GM19467 (cell line): Measurements from ENCODE around the gene PAF1.
A peak's percentile ranks its signal among the peaks of the same experiment; 100 is the strongest.

Experiments
- ATAC-seq: cut with Tn5 transposase; IDR thresholded peaks from one replicate; pipeline ENCODE4 v1.9.1; 2021; ENCODE audit warnings: mild to moderate bottlenecking, moderate library complexity; ENCODE audit not compliant: unreplicated experiment

The PAF1 gene

DNA sequence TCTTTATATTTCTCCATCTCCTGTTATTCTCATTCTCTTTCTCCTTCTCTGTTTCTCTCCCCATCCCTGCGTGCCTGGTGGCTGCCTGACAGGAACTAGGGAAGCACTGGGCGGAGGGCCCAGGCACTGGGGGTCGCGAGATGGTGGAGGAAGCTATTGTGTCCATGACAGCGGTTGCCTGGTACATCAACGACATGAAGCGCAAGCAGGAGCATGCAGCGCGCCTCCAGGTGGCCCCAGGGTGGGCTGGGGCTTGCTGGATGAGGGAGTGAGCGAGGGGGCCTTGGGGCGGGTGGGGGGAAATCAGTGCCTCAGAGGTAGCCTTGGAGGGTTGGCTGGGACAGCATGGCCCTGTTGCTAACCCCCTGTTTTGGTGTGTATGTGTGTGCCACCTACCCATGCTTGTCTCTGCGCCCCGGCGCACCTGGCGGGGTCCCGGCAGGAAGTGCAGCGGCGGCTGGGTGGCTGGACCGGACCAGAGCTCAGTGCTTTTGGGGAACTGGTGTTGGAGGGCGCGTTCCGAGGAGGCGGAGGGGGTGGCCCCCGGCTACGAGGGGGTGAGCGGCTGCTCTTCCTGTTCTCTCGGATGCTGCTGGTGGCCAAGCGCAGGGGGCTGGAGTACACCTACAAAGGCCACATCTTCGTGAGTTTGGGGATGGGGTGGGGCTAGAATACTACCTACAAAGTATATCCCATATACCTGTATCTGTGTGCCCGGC is 26.7 kb upstream of the PAF1 start:
- ATAC-seq, result no peak

- ATAC-seq, result no peak
Measured at GRCh38 chr19:39416152-39417120, 25.5 kb upstream of the PAF1 start.

DNA sequence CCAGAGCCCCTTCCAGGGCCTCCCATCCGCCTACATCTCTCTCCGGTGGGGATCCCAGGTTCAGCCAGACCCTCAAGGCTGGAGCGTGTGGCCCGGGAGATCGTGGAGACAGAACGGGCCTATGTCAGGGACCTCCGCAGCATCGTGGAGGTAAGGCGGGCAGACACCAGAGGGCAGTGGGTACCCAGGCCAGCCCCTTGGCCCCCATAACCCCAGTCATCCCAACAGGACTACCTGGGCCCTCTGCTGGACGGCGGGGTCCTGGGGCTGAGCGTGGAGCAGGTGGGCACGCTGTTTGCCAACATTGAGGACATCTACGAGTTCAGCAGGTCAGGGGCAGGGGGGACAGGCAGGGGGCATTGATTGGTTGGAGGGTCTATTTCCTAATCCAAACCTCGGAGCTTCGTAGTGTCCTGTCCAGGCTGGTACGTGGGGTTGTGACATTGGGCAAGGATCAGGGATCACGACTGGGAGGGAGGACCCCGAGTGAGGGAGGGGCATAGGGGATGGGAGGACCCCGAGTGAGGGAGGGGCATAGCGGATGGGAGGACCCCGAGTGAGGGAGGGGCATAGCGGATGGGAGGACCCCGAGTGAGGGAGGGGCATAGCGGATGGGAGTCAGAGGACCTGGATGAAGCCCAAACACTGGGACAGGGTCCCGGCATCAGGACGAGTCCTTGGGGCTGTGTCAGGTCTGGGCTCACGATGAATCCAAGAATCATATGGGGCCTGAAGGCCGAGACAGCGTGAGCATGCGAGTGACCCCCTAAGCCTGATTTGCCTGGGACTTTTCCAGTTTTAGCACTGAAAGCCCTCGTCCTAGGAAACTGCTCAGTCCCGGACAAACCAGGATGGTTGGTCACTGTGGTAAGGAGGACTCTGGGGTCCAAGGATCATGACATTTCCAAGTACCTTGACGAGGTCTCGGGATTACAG is 24.5 kb upstream of the PAF1 start:
- ATAC-seq, result no peak

- ATAC-seq, result no peak
Measured at GRCh38 chr19:39413911-39414608, 23.2 kb upstream of the PAF1 start.

GRCh38 chr19:39413272-39413910 is 22.5 kb upstream of the PAF1 start:
- ATAC-seq, result no peak

DNA sequence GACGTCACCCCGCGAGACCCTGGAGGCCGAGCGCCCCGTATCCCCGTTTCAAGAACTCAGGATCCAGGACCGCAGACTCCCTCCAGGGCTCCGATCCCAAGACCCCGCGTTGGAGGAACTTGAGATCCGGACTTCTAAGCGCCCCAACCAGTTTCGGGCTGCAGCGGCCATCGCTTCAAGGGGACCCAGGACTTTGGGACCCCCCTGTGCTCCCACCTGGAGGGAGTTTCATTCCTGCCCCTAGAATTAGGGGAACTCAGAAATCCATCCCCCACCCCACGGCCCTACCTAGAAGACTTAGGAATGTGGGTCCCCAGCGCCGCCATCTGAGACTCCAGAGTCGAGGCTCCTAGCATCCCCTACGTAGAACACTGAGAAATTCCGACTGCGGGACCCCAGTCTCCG is 22.0 kb upstream of the PAF1 start:
- ATAC-seq, result no peak

DNA sequence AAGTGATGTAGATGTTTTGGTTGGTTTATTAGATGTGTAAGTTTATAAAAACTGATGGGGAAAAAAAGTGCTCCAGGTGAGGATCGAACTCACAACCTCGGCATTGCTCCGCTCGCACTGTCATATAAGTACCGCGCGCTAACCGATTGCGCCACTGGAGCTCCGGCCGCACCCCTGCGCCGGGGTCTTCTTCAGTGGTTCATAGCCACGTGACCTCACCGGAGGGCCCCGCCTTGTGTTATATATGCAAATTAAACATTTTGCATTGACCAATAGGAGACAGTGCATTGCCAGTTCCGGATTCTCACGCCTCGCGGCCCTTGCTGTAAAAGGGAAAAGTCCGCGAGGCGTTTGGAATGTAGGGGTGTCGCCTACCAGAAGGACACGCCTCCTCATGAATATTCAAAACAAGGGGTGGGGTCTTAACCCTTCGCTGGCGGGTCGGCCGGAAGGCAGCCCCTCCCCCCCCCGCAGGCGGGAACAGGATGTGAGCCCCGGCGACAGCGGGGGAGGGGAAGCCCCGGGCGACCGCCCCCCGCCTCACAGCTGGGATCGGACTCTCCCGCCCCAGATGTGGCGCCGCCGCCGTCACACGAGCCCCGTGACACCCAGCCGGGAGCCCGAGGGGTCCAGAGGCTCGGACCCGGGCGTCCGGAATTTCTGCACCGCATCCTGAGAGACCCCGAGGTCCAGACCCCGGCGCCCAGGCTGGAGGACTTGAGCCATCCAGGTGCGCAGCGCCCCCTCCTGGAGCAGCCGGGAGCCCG is 21.4 kb upstream of the PAF1 start, which contains the start of gene PLEKHG2:
Gene PLEKHG2 (plus strand): TSS at position 570 of the 767 bp plus-strand sequence. CDS start 1,418 bp downstream, outside the sequence.
- ATAC-seq, result peak; percentile 47

DNA sequence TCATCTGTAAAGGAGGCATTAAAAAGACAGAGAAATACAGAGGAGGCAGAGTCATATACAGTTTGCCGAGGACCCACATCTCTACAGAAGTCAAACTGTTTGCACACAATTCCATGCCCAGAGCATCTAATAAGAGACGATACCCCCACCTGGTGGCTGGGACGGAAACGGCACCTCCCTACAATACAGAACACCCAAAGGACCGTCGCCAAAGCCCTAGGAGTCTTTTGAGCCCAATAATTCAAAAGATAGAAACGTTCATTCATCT is 20.9 kb upstream of the PAF1 start:
- ATAC-seq, result peak; percentile 22

DNA sequence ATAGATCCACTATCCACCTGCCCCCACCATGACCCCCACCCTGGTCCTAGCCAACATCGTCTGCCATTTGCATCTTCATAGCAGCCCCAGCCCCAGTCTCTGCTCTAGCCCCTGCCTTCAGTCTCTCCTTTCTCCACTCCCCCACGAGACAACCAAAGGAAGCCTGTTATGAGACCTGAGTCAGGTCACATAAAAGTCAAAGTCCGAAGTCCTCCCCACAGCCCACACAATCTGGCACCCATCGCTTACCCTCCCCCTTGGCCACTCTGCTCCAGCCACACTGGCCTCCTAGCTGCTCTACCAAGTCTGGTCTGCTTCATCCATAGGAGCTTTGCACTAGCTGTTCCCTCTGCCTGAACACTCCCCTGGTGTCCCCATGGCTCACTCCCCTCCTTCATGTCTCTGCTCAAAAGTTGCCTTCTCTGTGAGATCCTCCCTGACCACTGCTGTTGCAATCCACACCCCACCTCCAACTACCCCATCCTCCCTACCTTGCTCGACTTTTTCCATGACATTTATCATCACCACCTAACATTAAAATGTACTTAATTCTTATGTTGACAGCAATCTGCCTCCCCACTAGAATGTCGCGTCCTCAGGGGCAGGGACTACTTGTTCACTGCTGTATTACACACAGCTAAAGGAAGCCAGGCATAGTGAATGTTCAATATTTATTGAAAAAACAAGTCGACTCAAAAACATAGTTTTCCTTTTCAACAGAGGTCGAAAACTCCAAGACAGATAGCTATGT is 20.4 kb upstream of the PAF1 start:
- no peak for ATAC-seq

GRCh38 chr19:39410831-39411080 is 19.9 kb upstream of the PAF1 start:
- no peak for ATAC-seq

- ATAC-seq, result no peak
Measured at GRCh38 chr19:39410017-39410830, 19.3 kb upstream of the PAF1 start.

DNA sequence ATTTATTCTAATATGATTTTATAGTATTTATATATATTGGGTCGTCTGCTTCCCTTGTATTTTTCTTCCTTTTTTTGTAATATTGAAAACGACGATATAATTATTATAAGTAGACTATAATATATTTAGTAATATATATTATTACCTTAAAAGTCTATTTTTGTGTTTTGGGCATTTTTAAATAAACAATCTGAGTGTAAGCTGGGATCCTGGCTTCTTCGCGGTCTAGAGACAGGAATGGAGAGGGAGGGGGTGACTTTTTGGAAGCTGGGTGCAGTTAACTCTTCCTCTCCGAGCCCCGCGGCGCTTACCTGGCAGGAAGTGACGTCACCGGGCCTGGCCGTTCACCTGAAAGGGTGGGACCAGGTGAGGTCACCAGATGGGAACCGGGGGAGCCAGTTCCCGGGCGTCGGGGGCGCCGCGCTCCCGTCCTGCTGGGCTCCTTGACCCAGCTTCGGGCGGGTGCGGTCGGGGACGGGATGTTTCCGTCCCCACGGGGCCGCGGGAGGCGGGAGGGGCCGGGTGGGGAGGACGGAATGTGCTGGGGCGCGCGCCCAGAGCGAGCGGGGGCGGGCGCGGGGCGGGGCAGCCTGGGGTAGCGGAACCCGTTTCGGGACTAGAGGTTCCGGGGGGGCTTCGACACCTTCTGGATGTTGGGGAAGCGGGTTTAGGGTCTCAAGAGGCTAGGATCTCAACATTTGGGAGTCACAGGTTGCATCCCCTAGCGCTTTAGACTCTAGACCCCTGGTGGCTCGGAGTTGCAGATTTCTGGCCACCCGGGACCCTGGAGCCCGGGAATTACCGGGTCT is 18.5 kb upstream of the PAF1 start:
- no peak for ATAC-seq

DNA sequence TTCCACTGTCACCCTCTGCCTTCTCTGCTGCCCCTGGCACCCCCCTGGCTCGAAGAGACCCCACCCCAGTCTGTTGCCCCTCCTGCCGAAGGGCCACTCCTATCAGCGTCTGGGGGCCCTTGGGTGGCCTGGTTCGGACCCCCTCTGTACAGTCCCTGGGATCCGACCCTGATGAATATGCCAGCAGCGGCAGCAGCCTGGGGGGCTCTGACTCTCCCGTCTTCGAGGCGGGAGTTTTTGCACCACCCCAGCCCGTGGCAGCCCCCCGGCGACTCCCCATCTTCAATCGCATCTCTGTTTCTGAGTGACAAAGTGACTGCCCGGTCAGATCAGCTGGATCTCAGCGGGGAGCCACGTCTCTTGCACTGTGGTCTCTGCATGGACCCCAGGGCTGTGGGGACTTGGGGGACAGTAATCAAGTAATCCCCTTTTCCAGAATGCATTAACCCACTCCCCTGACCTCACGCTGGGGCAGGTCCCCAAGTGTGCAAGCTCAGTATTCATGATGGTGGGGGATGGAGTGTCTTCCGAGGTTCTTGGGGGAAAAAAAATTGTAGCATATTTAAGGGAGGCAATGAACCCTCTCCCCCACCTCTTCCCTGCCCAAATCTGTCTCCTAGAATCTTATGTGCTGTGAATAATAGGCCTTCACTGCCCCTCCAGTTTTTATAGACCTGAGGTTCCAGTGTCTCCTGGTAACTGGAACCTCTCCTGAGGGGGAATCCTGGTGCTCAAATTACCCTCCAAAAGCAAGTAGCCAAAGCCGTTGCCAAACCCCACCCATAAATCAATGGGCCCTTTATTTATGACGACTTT is 17.7 kb upstream of the PAF1 start:
- no peak for ATAC-seq

GRCh38 chr19:39407660-39408391 is 16.9 kb upstream of the PAF1 start:
- ATAC-seq, result no peak

- ATAC-seq, result no peak
Measured at GRCh38 chr19:39407410-39407659, 16.4 kb upstream of the PAF1 start.
